H9 (cell line): ENCODE data around the gene ZNF300. TPM values are rescaled to one million over a fixed set of nuclear protein-coding genes. Genes with fewer than 3 reads are reported as not detected.

Experiments used
- DNase-seq: peaks from one replicate; pipeline ENCODE4 v3.0.0-alpha.2; 2017
- H2AFZ ChIP-seq: one replicate; pipeline ENCODE4 v1.6.1; 2013; ENCODE audit warnings: mild to moderate bottlenecking, low read length, control low read depth, moderate library complexity
- H2AK5ac ChIP-seq: 2 replicates; pipeline ENCODE4 v1.6.1; 2013; ENCODE audit warnings: low read length, control low read depth, mixed read lengths; ENCODE audit not compliant: insufficient read length
- H2BK120ac ChIP-seq: one replicate; pipeline ENCODE4 v1.6.1; 2013; ENCODE audit warnings: low read depth, mild to moderate bottlenecking, low read length, control low read depth, inconsistent platforms; ENCODE audit not compliant: poor library complexity, severe bottlenecking
- H2BK12ac ChIP-seq: 2 replicates; pipeline ENCODE4 v1.6.1; 2013; ENCODE audit warnings: low read length, control low read depth, mixed read lengths, low read depth; ENCODE audit not compliant: insufficient read length
- H2BK15ac ChIP-seq: 2 replicates; pipeline ENCODE4 v1.6.1; 2013; ENCODE audit warnings: low read depth, low read length, control low read depth
- H2BK20ac ChIP-seq: one replicate; pipeline ENCODE4 v1.6.1; 2013; ENCODE audit warnings: low read depth, mild to moderate bottlenecking, low read length, control low read depth, inconsistent platforms; ENCODE audit not compliant: poor library complexity, severe bottlenecking
- H2BK5ac ChIP-seq: 2 replicates; pipeline ENCODE4 v1.6.1; 2013; ENCODE audit warnings: low read length, control low read depth, mixed read lengths; ENCODE audit not compliant: insufficient read length
- H3K14ac ChIP-seq: 2 replicates; pipeline ENCODE4 v1.6.1; 2013; ENCODE audit warnings: low read length, control low read depth; ENCODE audit not compliant: insufficient read depth
- H3K18ac ChIP-seq: 2 replicates; pipeline ENCODE4 v1.6.1; 2013; ENCODE audit warnings: low read depth, mild to moderate bottlenecking, mixed read lengths, low read length, control low read depth; ENCODE audit not compliant: insufficient read length
- H3K23ac ChIP-seq: 2 replicates; pipeline ENCODE4 v1.6.1; 2013; ENCODE audit warnings: low read length, control low read depth, mixed read lengths, low read depth; ENCODE audit not compliant: insufficient read length
- H3K23me2 ChIP-seq: 2 replicates; pipeline ENCODE4 v1.6.1; 2013; ENCODE audit warnings: low read depth, mild to moderate bottlenecking, mixed read lengths, low read length, control low read depth; ENCODE audit not compliant: insufficient read length, poor library complexity, severe bottlenecking
- H3K27ac ChIP-seq: 2 replicates; pipeline ENCODE4 v1.5.1; 2013; ENCODE audit warnings: low read length, control low read depth, mixed read lengths, low read depth; ENCODE audit not compliant: insufficient read length
- H3K27me3 ChIP-seq: 2 replicates; pipeline ENCODE4 v1.6.1; 2013; ENCODE audit warnings: low read length, control low read depth, inconsistent platforms; ENCODE audit not compliant: insufficient read depth
- H3K4ac ChIP-seq: 2 replicates; pipeline ENCODE4 v1.6.1; 2013; ENCODE audit warnings: low read depth, mild to moderate bottlenecking, control low read depth, inconsistent platforms, low read length, moderate library complexity
- H3K4me1 ChIP-seq: 2 replicates; pipeline ENCODE4 v1.6.1; 2013; ENCODE audit warnings: low read length, control low read depth, inconsistent platforms; ENCODE audit not compliant: insufficient read depth
- H3K4me2 ChIP-seq: 2 replicates; pipeline ENCODE4 v1.6.1; 2013; ENCODE audit warnings: low read length, control low read depth, mixed read lengths; ENCODE audit not compliant: insufficient read length, insufficient read depth
- H3K56ac ChIP-seq: 2 replicates; pipeline ENCODE4 v1.6.1; 2013; ENCODE audit warnings: low read depth, mild to moderate bottlenecking, mixed read lengths, low read length, control low read depth; ENCODE audit not compliant: insufficient read length
- H3K79me1 ChIP-seq: 2 replicates; pipeline ENCODE4 v1.6.1; 2013; ENCODE audit warnings: low read depth, mild to moderate bottlenecking, moderate library complexity, low read length, control low read depth, inconsistent platforms; ENCODE audit not compliant: insufficient read depth, poor library complexity, severe bottlenecking
- H3K79me2 ChIP-seq: 2 replicates; pipeline ENCODE4 v1.6.1; 2013; ENCODE audit warnings: low read length, control low read depth, inconsistent platforms; ENCODE audit not compliant: insufficient read depth
- H3K9ac ChIP-seq: 2 replicates; pipeline ENCODE4 v1.6.1; 2013; ENCODE audit warnings: low read length, control low read depth, mixed read lengths; ENCODE audit not compliant: insufficient read length; ENCODE audit errors: extremely low read depth
- H3K9me3 ChIP-seq: one replicate; pipeline ENCODE4 v1.6.1; 2013; ENCODE audit warnings: low read depth, low read length, inconsistent platforms; ENCODE audit not compliant: control insufficient read depth
- H3T11ph ChIP-seq: one replicate; pipeline ENCODE4 v1.6.1; 2013; ENCODE audit warnings: mild to moderate bottlenecking, low read length, control low read depth, inconsistent platforms
- H4K20me1 ChIP-seq: one replicate; pipeline ENCODE4 v1.6.1; 2013; ENCODE audit not compliant: control insufficient read depth, insufficient read length, insufficient read depth
- H4K5ac ChIP-seq: 2 replicates; pipeline ENCODE4 v1.6.1; 2013; ENCODE audit warnings: low read depth, mild to moderate bottlenecking, mixed read lengths, low read length, control low read depth; ENCODE audit not compliant: insufficient read length
- H4K8ac ChIP-seq: replicated peaks from 2 replicates; pipeline ENCODE4 v1.6.1; 2013; ENCODE audit warnings: low read length, control low read depth, mixed read lengths, low read depth; ENCODE audit not compliant: insufficient read length
- H4K91ac ChIP-seq: 2 replicates; pipeline ENCODE4 v1.6.1; 2013; ENCODE audit warnings: low read depth, mild to moderate bottlenecking, moderate library complexity, mixed read lengths, low read length, control low read depth; ENCODE audit not compliant: insufficient read length
- H3K27ac Mint-ChIP-seq, 3 experiments: 2 replicates in 2 of 3; 3 replicates in 1 of 3; pipeline ENCODE4 v1.8.0; 2020 to 2021; ENCODE audit warnings: mixed read lengths in 3 of 3, mild to moderate bottlenecking in 1 of 3, moderate library complexity in 1 of 3
- H3K27me3 Mint-ChIP-seq: 2 replicates; pipeline ENCODE4 v1.8.0; 2021; ENCODE audit warnings: low read depth, mild to moderate bottlenecking, moderate library complexity, mixed read lengths
- H3K36me3 Mint-ChIP-seq, 3 experiments: 2 replicates in 2 of 3; 3 replicates in 1 of 3; pipeline ENCODE4 v1.8.0; 2020 to 2021; ENCODE audit warnings: low read depth in 3 of 3, mixed read lengths in 3 of 3; ENCODE audit not compliant: insufficient read depth in 1 of 3
- H3K4me1 Mint-ChIP-seq, 2 experiments: 2 replicates each; pipeline ENCODE4 v1.8.0; 2020; ENCODE audit warnings: mixed read lengths in 2 of 2
- H3K4me3 Mint-ChIP-seq, 2 experiments: 2 replicates in 1 of 2; 3 replicates in 1 of 2; pipeline ENCODE4 v1.8.0; 2020 to 2021; ENCODE audit warnings: mild to moderate bottlenecking in 2 of 2, mixed read lengths in 2 of 2, moderate library complexity in 1 of 2
- H3K9me3 Mint-ChIP-seq, 2 experiments: 2 replicates in 1 of 2; 3 replicates in 1 of 2; pipeline ENCODE4 v1.8.0; 2020; ENCODE audit warnings: mild to moderate bottlenecking in 2 of 2, mixed read lengths in 2 of 2, moderate library complexity in 1 of 2
- CTCF ChIP-seq: fragments of 200-600 bp; sonication (generic); conservative IDR thresholded peaks from 3 replicates; pipeline ENCODE4 v1.8.0; 2021; ENCODE audit warnings: antibody characterized with exemption, mild to moderate bottlenecking
- WGBS: extraction: QIAGEN DNeasy Blood & Tissue Kit; methylation state at CpG from one replicate; pipeline ENCODE4 v1.1.7; 2013; ENCODE audit warnings: missing lambda C conversion rate, low lambda C conversion rate, mixed read lengths; ENCODE audit not compliant: insufficient read length; ENCODE audit errors: extremely low coverage; 5-methylcytosine and 5-hydroxymethylcytosine counted together
- total RNA-seq: library from RNA; stranded (reverse); gene quantifications from 2 replicates; pipeline ENCODE4 v1.2.1, GENCODE V29; 2021

ZNF300 gene
- total RNA-seq, 1 experiment from 2014 or later = 7.7 TPM

- H2AFZ ChIP-seq = no peak overlapping the region
- no peaks in the 10 kb centered on the region for H3K79me1 ChIP-seq
- DNase-seq = no peak
- H3K9me3 Mint-ChIP-seq = peaks cover 32 to 46% of the 10 kb centered on the region in 2 experiments
- H2BK120ac ChIP-seq = no peak overlapping the region
- no peak overlapping the region for H2BK5ac ChIP-seq
- H3K4me1 ChIP-seq = no peaks in the 10 kb centered on the region
- no peak overlapping the region for H3K4ac ChIP-seq
- H3K27ac Mint-ChIP-seq = no peak overlapping the region
- TF ChIP-seq CTCF = no peak
- no peak overlapping the region for H3K27ac ChIP-seq
- H3K27me3 Mint-ChIP-seq = peaks cover 4% of the 10 kb centered on the region
- no peak overlapping the region for H2BK15ac ChIP-seq
- H3K27me3 ChIP-seq = no peaks in the 10 kb centered on the region
- H2BK20ac ChIP-seq = no peak overlapping the region
- WGBS = no CpG with 5 or more reads among the region's 1 CpG
- H3K4me2 ChIP-seq = no peak overlapping the region
- H3K36me3 Mint-ChIP-seq = 0 out of 7 replicates have a peak, but pooled peaks cover 0 to 4% (median 0%) of the 10 kb centered on the region in 3 experiments
- H4K5ac ChIP-seq = no peak overlapping the region
- H3K9me3 ChIP-seq = no peaks in the 10 kb centered on the region
- no peaks in the 10 kb centered on the region for H3K23me2 ChIP-seq
- no peak overlapping the region for H3K23ac ChIP-seq
- H3K4me3 Mint-ChIP-seq = no peak overlapping the region
- H4K20me1 ChIP-seq = no peaks in the 10 kb centered on the region
- H3K4me1 Mint-ChIP-seq = no peaks in the 10 kb centered on the region
- no peak overlapping the region for H3K18ac ChIP-seq
- H3K9ac ChIP-seq = no peak overlapping the region
- no peak overlapping the region for H2AK5ac ChIP-seq
- no peak overlapping the region for H3T11ph ChIP-seq
- H4K8ac ChIP-seq = no peak overlapping the region
- H3K14ac ChIP-seq = no peak overlapping the region
- no peaks in the 10 kb centered on the region for H3K79me2 ChIP-seq
- no peak overlapping the region for H2BK12ac ChIP-seq
- H4K91ac ChIP-seq = no peak overlapping the region
- H3K56ac ChIP-seq = no peak overlapping the region
Measured at GRCh38 chr5:150862070-150862469, 42.7 kb downstream of the ZNF300 start.
